Measurements from ENCODE around the gene TMEM235. TPM values are rescaled to one million over a fixed set of nuclear protein-coding genes. Genes with fewer than 3 reads are reported as not detected.
A peak's percentile ranks its signal among the peaks of the same experiment; 100 is the strongest.

Gene TMEM235
- total RNA-seq (not detected), total RNA-seq (0 reads per million in 2 donors)

DNA sequence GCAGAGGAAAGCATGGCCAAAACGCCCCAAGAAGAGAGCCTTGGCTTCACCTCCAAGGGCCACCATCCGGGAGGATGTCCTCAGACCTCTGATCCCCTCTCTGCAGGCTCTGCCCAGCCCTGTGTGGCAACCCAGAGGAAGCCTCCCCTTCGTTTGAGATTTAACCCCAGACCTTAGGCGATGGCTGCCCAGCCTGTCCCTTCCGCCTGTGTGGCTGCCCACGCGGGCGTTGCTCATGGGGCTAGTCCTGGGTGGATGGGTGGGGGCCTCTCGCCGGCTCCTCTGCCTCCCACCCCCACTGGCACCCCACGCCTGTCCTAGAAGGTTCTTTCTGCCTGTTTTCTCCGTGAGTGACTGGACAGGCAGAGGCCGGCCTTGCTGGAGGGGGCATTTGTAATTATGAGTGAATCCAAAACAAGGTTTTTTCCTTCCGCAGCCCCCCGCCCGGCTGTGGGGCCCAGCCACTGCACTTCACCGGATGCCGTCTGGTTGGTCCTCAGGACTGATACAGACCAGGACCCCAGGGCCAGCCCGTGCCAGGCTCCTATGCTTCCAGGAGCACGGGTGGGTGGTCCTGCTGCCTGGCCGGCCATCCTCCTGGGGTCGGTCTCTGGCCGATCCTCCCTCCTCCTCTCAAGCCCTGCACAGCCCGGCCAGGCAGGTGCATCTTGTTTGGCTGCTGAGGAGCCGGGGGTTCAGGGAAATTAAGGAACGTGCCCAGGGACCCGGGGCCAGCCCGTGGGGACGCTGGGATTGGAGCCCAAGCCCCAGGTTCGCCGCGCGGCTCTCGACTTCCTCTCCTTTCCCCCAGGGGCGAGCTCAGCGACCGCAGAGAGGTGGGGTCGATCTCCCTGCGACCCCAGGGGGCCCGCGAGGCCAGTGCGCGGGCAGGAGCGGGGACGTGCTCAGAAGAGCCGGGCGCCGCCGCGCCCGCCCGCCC lies at the start of gene TMEM235:
Gene TMEM235, plus strand, starts transcription at position 636 of the 940 bp plus-strand sequence. CDS start 393 bp downstream, outside the sequence.
- H3K27ac Mint-ChIP-seq = no peak within 1 kb of the TSS
- DNase-seq = no peak
- H3K4me3 Mint-ChIP-seq = peak within 1 kb of the TSS; percentile 57
- peaks cover 3% of the 10 kb centered on the region for H3K36me3 Mint-ChIP-seq (ENCODE audit: low read depth)
- ATAC-seq = no peak
- H3K27me3 Mint-ChIP-seq = peaks cover 35% of the 10 kb centered on the region
- peaks cover 10% of the 10 kb centered on the region for H3K4me1 Mint-ChIP-seq
- no peaks in the 10 kb centered on the region for H3K9me3 ChIP-seq (ENCODE audit: control insufficient read depth, low read length, poor library complexity, severe bottlenecking)

DNA sequence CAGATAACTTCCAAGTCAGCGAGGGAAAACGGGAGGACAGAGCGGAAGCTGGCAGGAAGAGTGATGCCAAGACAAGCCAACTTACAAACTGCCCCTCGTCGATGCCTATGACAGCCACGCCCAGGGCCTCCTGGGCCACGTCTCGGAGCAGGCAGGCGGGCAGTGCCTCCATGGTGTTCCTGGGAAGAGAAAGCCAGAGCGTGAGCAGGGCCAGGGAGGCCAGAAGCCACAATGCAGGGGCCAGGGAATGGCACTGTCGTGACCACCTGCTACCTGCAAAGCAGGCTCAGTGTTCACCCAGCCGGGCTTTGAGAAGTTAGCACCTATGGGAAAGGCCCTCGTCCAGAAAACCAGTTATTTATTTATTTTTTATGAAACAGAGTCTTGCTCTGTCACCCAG lies 48.9 kb upstream of the TMEM235 start:
- H3K36me3 Mint-ChIP-seq (ENCODE audit: low read depth) = no peaks in the 10 kb centered on the region
- no peak for ATAC-seq
- H3K4me1 Mint-ChIP-seq = peaks cover 17% of the 10 kb centered on the region
- H3K27me3 Mint-ChIP-seq = no peaks in the 10 kb centered on the region
- no peak overlapping the region for H3K4me3 Mint-ChIP-seq
- no peaks in the 10 kb centered on the region for H3K9me3 ChIP-seq (ENCODE audit: control insufficient read depth, low read length, poor library complexity, severe bottlenecking)
- H3K27ac Mint-ChIP-seq = no peak overlapping the region
- no peak for DNase-seq

DNA sequence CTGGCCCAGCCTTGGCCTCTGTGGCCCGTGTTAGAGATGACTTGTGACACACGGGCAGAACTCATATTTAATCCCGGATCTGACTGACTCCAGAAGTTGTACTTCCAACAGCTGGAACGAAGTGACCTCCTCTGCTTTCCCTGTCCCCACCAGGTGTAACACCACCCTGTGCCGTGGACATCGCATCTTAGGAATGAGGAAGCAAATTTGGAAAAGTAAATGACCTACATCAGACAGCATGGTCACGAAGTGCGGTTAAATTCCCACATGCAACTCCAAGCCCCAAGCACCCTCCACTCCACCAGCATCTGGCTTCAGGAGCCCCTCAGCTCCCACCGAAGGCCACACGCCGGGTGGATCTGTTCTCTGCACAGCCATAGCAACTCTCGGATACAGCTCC lies 47.5 kb upstream of the TMEM235 start:
- Mint-ChIP-seq H3K27ac (no peak overlapping the region), H3K4me1 (peaks cover 17% of the 10 kb centered on the region), H3K36me3 (ENCODE audit: low read depth) (no peaks in the 10 kb centered on the region), H3K4me3 (no peak overlapping the region), H3K27me3 (no peaks in the 10 kb centered on the region)
- no peak for DNase-seq
- ATAC-seq = no peak
- no peaks in the 10 kb centered on the region for H3K9me3 ChIP-seq (ENCODE audit: control insufficient read depth, low read length, poor library complexity, severe bottlenecking)

DNA sequence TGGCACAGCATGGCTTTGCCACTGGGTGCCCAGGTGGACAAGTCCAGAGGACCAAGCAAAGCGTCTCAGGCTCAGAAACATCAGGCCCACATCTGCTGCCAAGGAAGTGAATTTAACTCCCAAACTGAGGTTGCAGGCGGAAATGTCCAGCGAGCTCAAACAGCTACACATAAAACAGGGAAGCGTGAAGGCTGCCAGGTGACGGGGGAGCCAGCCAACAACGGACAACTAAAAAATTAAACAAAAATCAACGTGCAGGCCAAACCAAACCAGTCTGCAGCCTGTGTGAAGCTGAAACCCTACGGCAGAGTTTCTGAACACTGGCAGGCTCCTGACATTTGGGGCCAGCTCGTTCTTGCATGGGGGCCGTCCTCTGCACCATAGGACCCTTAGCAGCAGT lies 47.1 kb upstream of the TMEM235 start:
- Mint-ChIP-seq H3K27me3 (no peaks in the 10 kb centered on the region), H3K27ac (no peak overlapping the region), H3K4me1 (peaks cover 17% of the 10 kb centered on the region), H3K36me3 (ENCODE audit: low read depth) (no peaks in the 10 kb centered on the region), H3K4me3 (no peak overlapping the region)
- DNase-seq (no peak), ATAC-seq (no peak)
- no peaks in the 10 kb centered on the region for H3K9me3 ChIP-seq (ENCODE audit: control insufficient read depth, low read length, poor library complexity, severe bottlenecking)

DNA sequence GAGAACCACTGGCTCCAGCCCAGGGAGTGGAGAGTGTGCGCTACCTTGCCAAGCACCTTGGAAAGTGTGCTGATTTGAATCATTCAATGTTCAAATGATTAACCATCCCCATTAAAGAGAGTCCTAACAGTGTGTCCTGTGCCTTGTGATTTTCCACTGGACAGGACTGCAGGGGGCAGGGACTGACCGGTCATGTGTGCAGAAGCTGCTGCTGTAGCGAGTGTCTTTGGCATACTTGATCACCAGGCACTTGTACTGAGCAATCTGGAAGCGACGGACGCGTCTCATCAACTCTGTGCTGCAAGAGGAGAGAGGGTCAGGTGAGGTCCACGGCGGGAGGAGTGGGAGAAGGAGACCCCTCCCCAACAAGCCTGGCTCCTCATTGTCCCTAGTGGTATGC lies 46.6 kb upstream of the TMEM235 start:
- no peak for DNase-seq
- Mint-ChIP-seq H3K27ac (no peak overlapping the region), H3K4me3 (peak overlapping the region; percentile 43), H3K4me1 (peaks cover 17% of the 10 kb centered on the region), H3K36me3 (ENCODE audit: low read depth) (no peaks in the 10 kb centered on the region), H3K27me3 (no peaks in the 10 kb centered on the region)
- no peak for ATAC-seq
- H3K9me3 ChIP-seq (ENCODE audit: control insufficient read depth, low read length, poor library complexity, severe bottlenecking) = no peaks in the 10 kb centered on the region

DNA sequence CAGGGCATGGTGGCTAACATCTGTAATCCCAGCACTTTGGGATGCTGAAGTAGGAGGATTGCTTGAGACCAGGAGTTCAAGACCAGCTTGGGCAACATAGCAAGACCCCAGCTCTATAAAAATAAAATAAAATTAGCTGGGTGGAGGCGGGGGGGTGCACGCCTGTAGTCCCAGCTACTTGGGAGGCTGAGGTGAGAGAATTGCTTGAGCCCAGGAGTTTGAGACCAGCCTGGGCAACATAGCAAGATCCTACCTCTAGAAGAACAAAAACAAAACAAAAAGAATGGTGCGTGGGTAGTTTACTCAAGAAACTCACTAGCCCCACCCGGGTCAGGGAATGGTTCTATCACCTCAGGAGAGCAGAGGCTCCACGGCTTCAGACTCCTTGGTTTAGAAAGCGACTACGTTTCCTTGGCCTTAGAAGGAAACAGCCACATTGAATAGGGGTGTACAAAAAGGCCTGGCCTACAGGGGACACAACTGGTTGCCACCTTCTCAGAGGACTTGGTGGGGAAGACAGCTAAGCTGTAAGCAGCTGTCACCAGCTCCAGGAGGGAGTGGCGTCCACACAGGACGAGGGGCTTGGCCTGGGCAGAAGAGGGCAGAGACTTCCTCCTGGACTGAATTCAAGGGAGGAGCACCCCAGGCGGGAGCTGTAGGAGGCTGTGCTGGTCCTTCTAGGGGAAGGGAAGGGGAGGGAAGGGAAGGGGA lies 45.3 kb upstream of the TMEM235 start:
- no peaks in the 10 kb centered on the region for H3K9me3 ChIP-seq (ENCODE audit: control insufficient read depth, low read length, poor library complexity, severe bottlenecking)
- Mint-ChIP-seq H3K4me3 (peak overlapping the region; percentile 87), H3K27ac (no peak overlapping the region), H3K4me1 (peaks cover 14% of the 10 kb centered on the region), H3K27me3 (no peaks in the 10 kb centered on the region), H3K36me3 (ENCODE audit: low read depth) (no peaks in the 10 kb centered on the region)
- DNase-seq = no peak
- ATAC-seq = no peak

DNA sequence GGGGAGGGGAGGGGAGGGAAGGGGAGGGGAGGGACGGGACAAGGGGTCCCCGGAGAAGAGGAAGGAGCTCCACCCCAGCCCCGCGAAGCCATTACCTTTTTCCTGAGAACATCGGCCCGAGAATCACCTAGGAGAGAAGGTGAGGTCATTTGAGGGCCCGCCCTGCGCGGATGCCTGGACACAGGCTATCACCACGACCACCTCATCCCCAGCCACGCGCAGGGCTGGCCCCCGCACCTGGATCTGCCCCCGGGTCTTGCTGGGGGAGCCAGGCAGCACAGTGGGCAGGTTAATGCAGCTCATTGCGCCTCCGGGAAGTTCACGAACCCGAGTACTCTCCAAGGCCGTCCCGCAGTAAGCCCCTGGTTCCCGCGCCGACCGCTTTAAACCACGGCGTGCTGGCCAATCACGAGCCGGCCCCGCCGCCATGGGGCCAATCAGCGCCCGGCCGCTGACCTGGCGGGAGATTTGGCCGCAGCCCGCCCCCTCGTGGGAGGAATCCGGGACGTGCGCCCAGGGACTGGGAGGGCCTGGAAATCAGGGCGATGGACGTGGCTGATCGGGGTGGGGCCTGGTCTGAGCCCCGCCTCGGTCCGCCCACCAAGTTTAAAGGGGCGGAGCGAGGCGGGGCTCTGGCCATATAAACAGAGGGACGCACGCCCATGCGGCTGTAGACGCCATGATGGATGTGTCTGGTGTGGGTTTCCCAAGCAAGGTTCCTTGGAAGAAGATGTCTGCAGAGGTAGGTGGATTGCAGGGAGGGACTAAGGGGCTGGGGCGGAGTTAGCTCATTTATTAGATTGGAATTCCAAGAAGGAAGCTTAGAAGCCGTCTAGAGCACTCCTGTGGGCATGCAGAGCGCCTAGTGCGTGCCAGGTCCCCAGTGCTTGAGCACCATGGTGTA lies 44.5 kb upstream of the TMEM235 start, which contains the start of the genes AFMID and TK1:
Gene AFMID, plus strand, starts transcription at position 671 of the 904 bp plus-strand sequence. Its CDS starts 9 bp downstream, at position 680.
Gene TK1, minus strand, starts transcription at position 361 of the 904 bp plus-strand sequence. Its CDS starts 58 bp downstream, at position 303.
- no peaks in the 10 kb centered on the region for H3K9me3 ChIP-seq (ENCODE audit: control insufficient read depth, low read length, poor library complexity, severe bottlenecking)
- H3K27me3 Mint-ChIP-seq = no peaks in the 10 kb centered on the region

DNA sequence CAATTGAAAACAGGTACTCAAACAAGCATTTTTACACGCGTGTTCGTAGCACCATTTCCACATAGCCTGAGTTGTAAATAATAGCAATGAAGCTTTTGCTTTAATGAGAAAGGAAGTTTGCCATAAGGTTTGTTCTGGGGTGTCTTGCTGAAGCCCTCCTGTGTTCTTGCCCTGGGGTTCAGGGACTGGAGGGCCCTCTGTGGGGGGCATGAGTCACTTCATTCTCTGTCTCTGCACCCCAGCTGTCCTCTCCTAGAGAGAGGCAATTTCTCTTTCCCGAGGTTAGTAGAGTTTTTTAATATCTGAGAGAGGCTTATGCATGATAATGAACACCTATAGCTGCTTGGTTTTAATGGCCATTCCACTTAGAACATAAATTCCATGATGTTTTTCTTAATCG lies 34.7 kb upstream of the TMEM235 start:
- no peaks in the 10 kb centered on the region for H3K9me3 ChIP-seq (ENCODE audit: control insufficient read depth, low read length, poor library complexity, severe bottlenecking)
- H3K4me3 Mint-ChIP-seq = no peak overlapping the region
- no peak for ATAC-seq
- no peak overlapping the region for H3K27ac Mint-ChIP-seq
- peaks cover 2% of the 10 kb centered on the region for H3K4me1 Mint-ChIP-seq
- no peaks in the 10 kb centered on the region for H3K27me3 Mint-ChIP-seq
- H3K36me3 Mint-ChIP-seq (ENCODE audit: low read depth) = no peaks in the 10 kb centered on the region
- no peak for DNase-seq

More for the DNA sequence above, 44.5 kb upstream of the TMEM235 start, which contains the start of the genes AFMID and TK1:
- H3K27ac Mint-ChIP-seq = no peak within 1 kb of the TSS
- DNase-seq (peak; percentile 68 to 76 (median 73)), ATAC-seq (peak; percentile 89)
- H3K4me1 Mint-ChIP-seq = peaks cover 12% of the 10 kb centered on the region
- no peaks in the 10 kb centered on the region for H3K36me3 Mint-ChIP-seq (ENCODE audit: low read depth)
- peak within 1 kb of the TSS; percentile 87 for H3K4me3 Mint-ChIP-seq

DNA sequence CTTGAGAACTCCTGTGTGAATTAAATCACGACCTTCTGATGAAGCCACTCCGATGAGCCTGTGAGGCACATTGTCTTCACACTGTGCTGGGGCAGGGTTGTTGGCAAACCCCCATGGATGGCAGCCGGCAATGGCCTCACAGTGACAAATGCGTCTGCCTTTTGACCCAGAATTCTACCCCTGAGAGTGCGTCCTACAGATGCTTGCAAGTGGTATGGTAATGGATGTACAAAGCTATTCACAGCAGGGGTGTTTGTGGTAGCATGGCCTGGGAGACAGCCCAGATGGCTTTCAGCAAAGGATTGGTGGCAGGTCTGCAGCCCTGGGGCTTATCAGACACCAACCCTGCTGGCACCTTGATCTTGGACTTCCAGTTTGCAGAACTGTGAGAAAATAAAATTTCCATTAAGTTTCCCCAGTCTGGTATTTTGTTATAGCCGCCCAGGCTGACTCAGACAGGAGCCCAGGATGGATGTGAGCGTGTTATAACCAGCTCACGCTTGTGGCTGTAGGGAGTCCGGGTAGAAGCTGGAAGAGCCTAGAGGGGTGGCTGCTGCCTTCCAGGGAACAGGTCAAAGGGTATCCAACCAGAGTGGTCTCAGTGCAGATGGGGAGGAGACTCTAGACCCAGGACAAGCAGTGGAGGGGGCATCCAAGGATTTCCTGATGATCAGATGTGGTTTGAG lies 34.1 kb upstream of the TMEM235 start:
- no peaks in the 10 kb centered on the region for H3K36me3 Mint-ChIP-seq (ENCODE audit: low read depth)
- no peaks in the 10 kb centered on the region for H3K27me3 Mint-ChIP-seq
- no peaks in the 10 kb centered on the region for H3K9me3 ChIP-seq (ENCODE audit: control insufficient read depth, low read length, poor library complexity, severe bottlenecking)
- H3K4me3 Mint-ChIP-seq = no peak overlapping the region
- H3K4me1 Mint-ChIP-seq = peaks cover 2% of the 10 kb centered on the region
- no peak for DNase-seq
- no peak for ATAC-seq
- H3K27ac Mint-ChIP-seq = no peak overlapping the region

DNA sequence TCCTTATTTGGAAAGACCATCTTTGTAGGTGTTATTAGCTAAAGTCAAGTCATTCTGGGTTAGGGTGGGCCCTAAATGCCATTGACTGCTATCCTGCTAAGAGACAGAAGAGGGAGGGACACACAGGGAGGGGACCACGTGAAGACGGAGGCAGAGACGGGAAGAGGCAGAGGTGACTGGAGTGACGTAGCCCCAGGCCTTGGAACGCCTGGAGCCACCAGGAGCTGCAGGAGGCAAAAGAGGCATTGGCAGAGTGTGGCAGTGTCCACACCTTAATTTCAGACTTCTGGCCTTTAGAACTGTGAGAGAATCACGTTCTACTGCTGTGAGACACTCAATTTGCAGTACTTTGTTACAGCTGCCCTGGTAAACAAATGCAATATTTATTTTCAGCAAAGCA lies 31.0 kb upstream of the TMEM235 start:
- no peaks in the 10 kb centered on the region for H3K4me1 Mint-ChIP-seq
- ATAC-seq = no peak
- no peaks in the 10 kb centered on the region for H3K36me3 Mint-ChIP-seq (ENCODE audit: low read depth)
- no peak overlapping the region for H3K27ac Mint-ChIP-seq
- H3K9me3 ChIP-seq (ENCODE audit: control insufficient read depth, low read length, poor library complexity, severe bottlenecking) = no peaks in the 10 kb centered on the region
- no peaks in the 10 kb centered on the region for H3K27me3 Mint-ChIP-seq
- H3K4me3 Mint-ChIP-seq = no peak overlapping the region
- DNase-seq = no peak

DNA sequence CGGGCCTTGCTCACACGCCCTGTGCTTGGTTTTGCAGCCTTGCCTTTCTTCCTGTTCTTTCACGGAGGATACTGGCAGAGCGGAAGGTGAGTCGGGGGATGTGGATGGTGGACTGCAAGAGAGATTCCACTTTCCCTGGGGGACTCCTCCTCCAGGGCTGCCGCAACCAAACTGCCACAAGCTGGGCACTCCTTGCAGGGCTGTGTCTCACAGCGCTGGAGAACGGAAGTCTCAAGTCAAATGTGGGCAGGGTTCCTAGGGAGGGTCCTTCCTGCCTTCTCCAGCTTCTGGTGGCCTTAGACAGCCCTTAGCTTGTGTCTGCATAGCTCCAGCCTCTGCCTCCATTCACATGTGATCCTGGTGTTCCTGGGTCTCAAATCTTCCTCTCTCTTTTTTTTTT lies 28.8 kb upstream of the TMEM235 start:
- Mint-ChIP-seq H3K4me3 (no peak overlapping the region), H3K27me3 (no peaks in the 10 kb centered on the region), H3K36me3 (ENCODE audit: low read depth) (no peaks in the 10 kb centered on the region), H3K4me1 (peaks cover 3% of the 10 kb centered on the region), H3K27ac (no peak overlapping the region)
- no peaks in the 10 kb centered on the region for H3K9me3 ChIP-seq (ENCODE audit: control insufficient read depth, low read length, poor library complexity, severe bottlenecking)
- DNase-seq = no peak
- ATAC-seq = no peak

DNA sequence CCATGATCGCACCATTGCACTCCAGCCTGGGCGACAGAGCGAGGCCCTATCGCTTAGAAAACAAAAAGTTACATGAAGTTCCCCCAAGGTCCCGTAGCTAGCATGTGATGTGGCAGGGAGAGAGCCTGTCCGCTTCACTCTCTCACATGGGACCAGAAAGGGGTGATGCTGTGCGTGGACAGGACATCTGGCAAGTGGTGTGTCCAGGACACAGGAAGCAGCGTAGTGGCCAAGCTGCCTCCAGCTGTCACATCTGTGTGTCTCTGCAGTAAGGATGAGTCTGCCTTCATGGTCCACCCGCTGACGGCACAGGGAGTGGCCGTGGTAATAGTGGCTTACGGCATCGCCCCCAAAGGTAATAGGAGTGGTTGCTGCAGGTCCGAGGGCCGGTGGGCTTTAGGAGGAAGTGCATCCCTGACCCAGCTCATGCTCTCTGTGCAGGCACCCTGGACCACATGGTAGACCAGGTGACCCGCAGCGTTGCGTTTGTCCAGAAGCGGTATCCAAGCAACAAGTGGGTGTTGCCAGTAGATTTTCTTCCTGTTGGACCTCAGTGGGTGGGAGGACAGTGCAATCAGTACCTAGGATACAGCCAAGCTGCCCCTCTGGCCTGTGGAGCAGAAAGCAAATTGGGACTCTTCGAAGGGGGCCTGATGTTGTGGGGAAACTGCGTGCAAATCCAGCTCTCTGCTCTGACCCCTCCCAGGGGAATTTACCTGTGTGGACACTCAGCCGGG lies 26.9 kb upstream of the TMEM235 start:
- no peak overlapping the region for H3K27ac Mint-ChIP-seq
- H3K4me3 Mint-ChIP-seq = no peak overlapping the region
- peaks cover 3% of the 10 kb centered on the region for H3K4me1 Mint-ChIP-seq
- H3K9me3 ChIP-seq (ENCODE audit: control insufficient read depth, low read length, poor library complexity, severe bottlenecking) = no peaks in the 10 kb centered on the region
- no peaks in the 10 kb centered on the region for H3K36me3 Mint-ChIP-seq (ENCODE audit: low read depth)
- no peaks in the 10 kb centered on the region for H3K27me3 Mint-ChIP-seq
- ATAC-seq = no peak
- no peak for DNase-seq

All from T-helper 17 cell (primary cell).